Panc1 (cell line): ENCODE results near the gene AKR1B15. TPM values are rescaled to one million over a fixed set of nuclear protein-coding genes. Genes with fewer than 3 reads are reported as not detected.
"Not testable (repeated sequence)": the region's sequence is repeated elsewhere in the genome, so short reads cannot be mapped to it uniquely, and the experiment has no call there.

Source experiments
- ATAC-seq: fragments of 200-7000 bp; cut with Tn5 transposase; 2 replicates; pipeline ENCODE4 v1.9.1; 2020; ENCODE audit warnings: mild to moderate bottlenecking, moderate library complexity
- BruUV-seq: library from RNA; stranded (reverse); fragments of 400-500 nt; replicated peaks from 2 replicates; lab custom pipeline; 2021; lab: Mats Ljungman, UMichigan
- CTCF ChIA-PET: fragments of 300-600 bp; sonication (Branson Sonifier 250); formaldehyde crosslinking; loops from one replicate; lab custom pipeline; 2022; ENCODE audit warnings: antibody characterized with exemption; lab: Charles Lee
- POLR2A ChIA-PET: fragments of 300-600 bp; sonication (Branson Sonifier 250); formaldehyde crosslinking; loops from one replicate; lab custom pipeline; 2022; ENCODE audit warnings: antibody characterized with exemption; lab: Charles Lee
- DNase-seq: peaks from one replicate; pipeline ENCODE4 v3.0.0-alpha.2; 2010; ENCODE audit warnings: low read depth, low spot score
- H3K27ac ChIP-seq: 2 replicates; pipeline ENCODE4 v1.5.1; 2011; ENCODE audit warnings: mild to moderate bottlenecking, low read length, inconsistent platforms
- H3K27me3 ChIP-seq: fragments of 200-500 bp; sonication (Bioruptor generic); 2 replicates; pipeline ENCODE4 v1.6.0; 2014; ENCODE audit warnings: low read length, inconsistent platforms; ENCODE audit not compliant: control insufficient read depth, insufficient read depth
- H3K36me3 ChIP-seq: fragments of 200-500 bp; sonication (Bioruptor generic); 2 replicates; pipeline ENCODE4 v1.5.1; 2014; ENCODE audit warnings: inconsistent platforms, mild to moderate bottlenecking, low read length, moderate library complexity; ENCODE audit not compliant: control insufficient read depth, insufficient read depth
- H3K4me1 ChIP-seq: 2 replicates; pipeline ENCODE4 v1.5.1; 2011; ENCODE audit warnings: inconsistent platforms, mild to moderate bottlenecking, low read length, moderate library complexity; ENCODE audit not compliant: control insufficient read depth, insufficient read depth
- H3K4me3 ChIP-seq, 2 experiments: 2 replicates each; pipeline ENCODE4 v1.5.1; 2011 to 2012; ENCODE audit warnings: low read depth in 2 of 2, low read length in 2 of 2, mild to moderate bottlenecking in 2 of 2, inconsistent platforms in 1 of 2, moderate library complexity in 1 of 2
- H3K9me3 ChIP-seq: fragments of 200-500 bp; sonication (Bioruptor generic); 2 replicates; pipeline ENCODE4 v1.5.1; 2014; ENCODE audit warnings: low read depth, mild to moderate bottlenecking, inconsistent platforms, low read length, moderate library complexity; ENCODE audit not compliant: control insufficient read depth, insufficient read depth
- POLR2AphosphoS5 ChIP-seq: IDR thresholded peaks from 2 replicates; pipeline ENCODE4 v1.6.1; 2012; ENCODE audit warnings: mild to moderate bottlenecking, low read depth, low read length, moderate library complexity
- TCF7L2 ChIP-seq: IDR thresholded peaks from 2 replicates; pipeline ENCODE4 v1.6.1; 2011; ENCODE audit warnings: mild to moderate bottlenecking, low read depth, low read length, inconsistent platforms
- in situ Hi-C: cut with HindIII; loops from 2 replicates; pipeline ENCODE4 v1.10.0; 2016; ENCODE audit warnings: low sequenced_read_pairs, low pct_unique_long_range_greater_than_20kb
- intact Hi-C: fragments of 100-400 bp; cut with micrococcal nuclease; formaldehyde crosslinking; loops from one replicate; pipeline ENCODE4 v1.10.0; 2022; ENCODE audit not compliant: unreplicated experiment
- total RNA-seq: library from RNA; stranded (reverse); gene quantifications from one replicate; pipeline ENCODE4 v1.2.1, GENCODE V29; 2021; ENCODE audit not compliant: unreplicated experiment
- TF ChIP-seq, protein P1 (sequence below), 2 experiments: IDR thresholded peaks; 2 replicates each; pipeline ENCODE4 v1.6.1; 2011 to 2012; ENCODE audit warnings: low read depth in 2 of 2, control low read depth in 1 of 2, low read length in 1 of 2, mild to moderate bottlenecking in 1 of 2, moderate library complexity in 1 of 2; ENCODE audit not compliant: insufficient read depth in 1 of 2
- TF ChIP-seq, protein P2 (sequence below): fragments of 450-650 bp; IDR thresholded peaks from 2 replicates; pipeline ENCODE4 v1.5.1; 2017; ENCODE audit warnings: mild to moderate bottlenecking

The AKR1B15 gene
- total RNA-seq, 1 experiment from 2014 or later, result not detected

DNA sequence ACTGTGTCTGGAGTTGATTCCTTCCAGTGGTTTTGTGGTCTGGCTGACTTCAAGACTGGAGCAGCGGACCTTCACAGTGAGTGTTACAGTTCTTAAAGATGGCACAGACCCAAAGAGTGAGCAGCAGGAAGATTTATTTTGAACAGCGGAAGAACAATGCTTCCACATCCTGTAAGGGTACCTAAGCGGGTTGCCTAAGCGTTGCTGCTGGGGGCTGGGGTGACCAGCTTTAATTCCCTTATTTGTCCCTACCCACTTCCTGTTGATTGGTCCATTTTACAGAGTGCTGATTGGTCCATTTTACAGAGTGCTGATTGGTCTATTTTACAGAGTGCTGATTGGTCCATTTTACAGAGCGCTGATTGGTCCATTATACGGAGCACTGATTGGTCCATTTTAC is 13.2 kb downstream of the AKR1B15 start:
- ChIA-PET POLR2A (no interaction called here), CTCF (no interaction called here)
- no TSS peak for BruUV-seq
- H3K27ac ChIP-seq, result no peak overlapping the region
- H3K9me3 ChIP-seq, result no peaks in the 10 kb centered on the region
- TF ChIP-seq, protein P1, sequence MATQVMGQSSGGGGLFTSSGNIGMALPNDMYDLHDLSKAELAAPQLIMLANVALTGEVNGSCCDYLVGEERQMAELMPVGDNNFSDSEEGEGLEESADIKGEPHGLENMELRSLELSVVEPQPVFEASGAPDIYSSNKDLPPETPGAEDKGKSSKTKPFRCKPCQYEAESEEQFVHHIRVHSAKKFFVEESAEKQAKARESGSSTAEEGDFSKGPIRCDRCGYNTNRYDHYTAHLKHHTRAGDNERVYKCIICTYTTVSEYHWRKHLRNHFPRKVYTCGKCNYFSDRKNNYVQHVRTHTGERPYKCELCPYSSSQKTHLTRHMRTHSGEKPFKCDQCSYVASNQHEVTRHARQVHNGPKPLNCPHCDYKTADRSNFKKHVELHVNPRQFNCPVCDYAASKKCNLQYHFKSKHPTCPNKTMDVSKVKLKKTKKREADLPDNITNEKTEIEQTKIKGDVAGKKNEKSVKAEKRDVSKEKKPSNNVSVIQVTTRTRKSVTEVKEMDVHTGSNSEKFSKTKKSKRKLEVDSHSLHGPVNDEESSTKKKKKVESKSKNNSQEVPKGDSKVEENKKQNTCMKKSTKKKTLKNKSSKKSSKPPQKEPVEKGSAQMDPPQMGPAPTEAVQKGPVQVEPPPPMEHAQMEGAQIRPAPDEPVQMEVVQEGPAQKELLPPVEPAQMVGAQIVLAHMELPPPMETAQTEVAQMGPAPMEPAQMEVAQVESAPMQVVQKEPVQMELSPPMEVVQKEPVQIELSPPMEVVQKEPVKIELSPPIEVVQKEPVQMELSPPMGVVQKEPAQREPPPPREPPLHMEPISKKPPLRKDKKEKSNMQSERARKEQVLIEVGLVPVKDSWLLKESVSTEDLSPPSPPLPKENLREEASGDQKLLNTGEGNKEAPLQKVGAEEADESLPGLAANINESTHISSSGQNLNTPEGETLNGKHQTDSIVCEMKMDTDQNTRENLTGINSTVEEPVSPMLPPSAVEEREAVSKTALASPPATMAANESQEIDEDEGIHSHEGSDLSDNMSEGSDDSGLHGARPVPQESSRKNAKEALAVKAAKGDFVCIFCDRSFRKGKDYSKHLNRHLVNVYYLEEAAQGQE (IDR thresholded peaks at IDR 0.05; ENCODE audit: insufficient read depth in 1 of 2, low read depth in 2 of 2, low read length in 1 of 2), result no peak
- TF ChIP-seq POLR2AphosphoS5, result no peak
- ATAC-seq (no peak), DNase-seq (no peak)
- intact Hi-C loops, result no loop called here
- no peaks in the 10 kb centered on the region for H3K4me1 ChIP-seq
- in situ Hi-C loops, result no loop called here
- H3K36me3 ChIP-seq, result no peaks in the 10 kb centered on the region
- H3K27me3 ChIP-seq, result no peaks in the 10 kb centered on the region
- no peak overlapping the region for H3K4me3 ChIP-seq

DNA sequence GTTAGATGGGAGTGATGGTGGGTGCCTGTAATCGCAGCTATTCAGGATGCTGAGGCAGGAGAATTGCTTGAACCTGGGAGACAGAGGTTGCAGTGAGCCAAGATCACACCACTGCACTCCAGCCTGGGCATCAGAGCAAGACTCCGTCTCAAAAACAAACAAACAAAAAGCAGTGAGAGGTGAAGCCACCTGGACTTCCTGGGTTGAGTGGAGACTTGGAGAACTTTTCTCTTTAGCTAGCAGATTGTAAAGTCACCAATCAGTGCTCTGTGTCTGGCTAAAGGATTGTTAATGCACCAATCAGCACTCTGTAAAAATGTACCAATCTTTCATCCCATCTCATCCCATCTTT is 14.5 kb downstream of the AKR1B15 start:
- H3K27ac ChIP-seq, intact Hi-C loops, BruUV-seq, H3K9me3 ChIP-seq, H3K4me3 ChIP-seq, ATAC-seq, H3K36me3 ChIP-seq, H3K4me1 ChIP-seq, in situ Hi-C loops, CTCF ChIA-PET, DNase-seq, H3K27me3 ChIP-seq: not testable (repeated sequence)
- POLR2A ChIA-PET, result interaction anchor here (0.6 kb wide), 1 partner anchor 83 kb away, joined by 3 read pairs; no protein-coding TSS in a partner anchor

DNA sequence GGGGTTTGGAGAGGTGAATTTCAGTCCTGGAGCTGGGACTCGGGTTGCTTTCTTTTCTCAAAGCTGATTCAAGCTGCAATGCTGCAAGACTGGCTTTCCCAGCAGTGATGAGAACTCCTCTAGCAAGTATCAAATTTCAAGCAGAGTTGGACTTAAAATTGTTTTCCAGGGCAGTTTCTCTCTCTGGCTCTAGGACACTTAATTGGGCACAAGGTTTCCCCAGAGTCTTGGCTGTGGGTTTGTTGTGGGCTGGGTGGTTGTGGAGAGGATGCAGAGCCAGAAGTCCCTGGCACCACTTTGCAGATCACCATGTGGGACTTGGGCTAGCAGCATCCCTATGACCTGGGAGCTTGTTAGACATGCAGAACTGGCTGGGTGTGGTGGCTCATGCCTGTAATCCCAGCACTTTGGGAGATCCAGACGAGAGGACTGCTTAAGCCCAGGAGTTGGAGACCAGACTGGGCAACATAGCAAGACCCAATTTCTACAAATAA is 16.8 kb downstream of the AKR1B15 start:
- TF ChIP-seq TCF7L2, result no peak
- TF ChIP-seq, protein P2, sequence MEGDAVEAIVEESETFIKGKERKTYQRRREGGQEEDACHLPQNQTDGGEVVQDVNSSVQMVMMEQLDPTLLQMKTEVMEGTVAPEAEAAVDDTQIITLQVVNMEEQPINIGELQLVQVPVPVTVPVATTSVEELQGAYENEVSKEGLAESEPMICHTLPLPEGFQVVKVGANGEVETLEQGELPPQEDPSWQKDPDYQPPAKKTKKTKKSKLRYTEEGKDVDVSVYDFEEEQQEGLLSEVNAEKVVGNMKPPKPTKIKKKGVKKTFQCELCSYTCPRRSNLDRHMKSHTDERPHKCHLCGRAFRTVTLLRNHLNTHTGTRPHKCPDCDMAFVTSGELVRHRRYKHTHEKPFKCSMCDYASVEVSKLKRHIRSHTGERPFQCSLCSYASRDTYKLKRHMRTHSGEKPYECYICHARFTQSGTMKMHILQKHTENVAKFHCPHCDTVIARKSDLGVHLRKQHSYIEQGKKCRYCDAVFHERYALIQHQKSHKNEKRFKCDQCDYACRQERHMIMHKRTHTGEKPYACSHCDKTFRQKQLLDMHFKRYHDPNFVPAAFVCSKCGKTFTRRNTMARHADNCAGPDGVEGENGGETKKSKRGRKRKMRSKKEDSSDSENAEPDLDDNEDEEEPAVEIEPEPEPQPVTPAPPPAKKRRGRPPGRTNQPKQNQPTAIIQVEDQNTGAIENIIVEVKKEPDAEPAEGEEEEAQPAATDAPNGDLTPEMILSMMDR, result no peak
- Histone ChIP-seq H3K9me3 (no peaks in the 10 kb centered on the region), H3K4me3 (no peak overlapping the region), H3K27ac (no peak overlapping the region), H3K36me3 (no peaks in the 10 kb centered on the region), H3K4me1 (no peaks in the 10 kb centered on the region), H3K27me3 (no peaks in the 10 kb centered on the region)
- intact Hi-C loops, result no loop called here
- DNase-seq, result no peak
- ATAC-seq, result no peak
- in situ Hi-C loops, result no loop called here
- no TSS peak for BruUV-seq
- POLR2A ChIA-PET, result no interaction called here
- CTCF ChIA-PET, result no interaction called here
